GM18907 (cell line): Measurements from ENCODE around the gene KRT79.

Experiments
- ATAC-seq: cut with Tn5 transposase; IDR thresholded peaks from one replicate; pipeline ENCODE4 v1.9.1; 2021; ENCODE audit warnings: mild to moderate bottlenecking, moderate library complexity; ENCODE audit not compliant: unreplicated experiment

The KRT79 gene

DNA sequence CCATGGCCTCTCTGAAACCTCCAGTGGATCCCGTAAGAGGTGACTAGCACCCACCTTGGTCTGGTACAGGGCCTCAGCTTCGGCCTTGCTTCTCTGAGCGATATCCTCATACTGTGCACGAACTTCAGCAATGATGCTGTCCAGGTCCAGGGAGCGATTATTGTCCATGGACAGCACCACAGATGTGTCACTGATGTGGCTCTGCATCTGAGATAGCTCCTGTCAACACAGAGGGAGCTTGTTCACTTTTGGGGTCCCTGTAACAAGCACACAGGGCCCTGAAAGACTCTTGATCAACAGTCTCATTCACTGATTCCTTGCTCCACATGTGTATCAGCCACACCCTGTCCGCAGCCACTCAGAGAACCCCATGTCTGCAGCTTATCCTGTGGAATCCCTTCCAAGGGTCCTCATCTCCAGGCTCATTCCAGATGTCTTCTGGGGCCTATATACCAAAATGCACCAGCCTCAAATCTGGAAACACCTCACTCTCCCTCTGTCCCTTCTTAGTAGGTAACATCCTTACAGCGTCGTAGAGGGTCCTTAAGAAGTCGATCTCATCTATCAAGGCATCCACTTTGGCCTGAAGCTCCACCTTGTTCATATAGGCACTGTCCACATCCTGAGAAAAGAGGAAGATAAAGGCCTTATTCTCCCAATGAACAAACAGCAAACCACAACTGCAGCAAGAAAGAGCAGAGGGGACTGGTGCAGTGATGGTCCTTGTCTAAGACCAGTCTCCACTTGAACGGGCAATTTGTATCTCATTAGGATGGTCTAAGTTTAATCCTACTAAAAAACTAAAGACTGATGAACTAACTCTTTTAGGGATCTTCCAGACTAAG lies 41.7 kb downstream of the KRT79 start:
- ATAC-seq, result no peak

- no peak for ATAC-seq
These were observed 42.6 kb downstream of the KRT79 start for GRCh38 chr12:52791271-52792184.

- no peak for ATAC-seq
These were observed 43.5 kb downstream of the KRT79 start for GRCh38 chr12:52790427-52791270.

GRCh38 chr12:52789637-52790426 lies 44.3 kb downstream of the KRT79 start:
- no peak for ATAC-seq

DNA sequence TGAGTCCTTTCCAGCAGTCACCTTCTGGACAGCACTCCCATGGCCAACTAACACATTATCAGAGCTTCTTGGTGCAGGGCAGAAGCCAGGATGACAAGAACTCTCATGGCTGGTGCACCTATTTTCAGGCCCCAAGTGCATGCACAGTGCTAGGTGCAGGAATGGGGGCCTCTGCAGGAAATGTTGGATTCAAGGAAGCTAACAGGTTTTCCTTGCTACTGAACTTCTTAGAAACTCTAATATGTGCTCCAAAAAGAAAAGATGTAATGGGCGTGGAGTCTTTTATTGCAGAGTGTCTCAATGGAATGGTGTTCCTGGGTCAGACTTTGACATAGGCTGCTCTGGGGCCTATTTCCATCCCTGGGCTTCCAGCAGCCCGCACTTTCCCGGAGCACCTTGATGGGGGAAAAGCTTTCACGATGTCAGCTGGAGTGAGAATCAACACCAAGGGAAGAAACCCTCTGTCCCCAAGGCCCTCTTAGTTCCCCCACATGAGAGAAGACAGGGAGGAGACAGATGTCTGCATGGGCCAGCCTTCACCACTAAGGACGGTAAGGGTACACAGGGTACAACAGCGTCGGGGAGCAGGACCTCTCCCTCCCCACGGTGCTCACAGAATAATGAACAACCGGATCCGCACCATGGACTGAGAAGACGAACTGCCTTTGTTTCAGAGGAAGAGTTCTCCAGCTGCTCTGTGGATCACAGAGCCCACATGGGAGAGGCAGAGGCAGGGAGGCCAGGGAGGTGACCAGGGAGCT lies 45.1 kb downstream of the KRT79 start:
- ATAC-seq, result no peak

GRCh38 chr12:52788192-52788875 lies 45.8 kb downstream of the KRT79 start:
- no peak for ATAC-seq

DNA sequence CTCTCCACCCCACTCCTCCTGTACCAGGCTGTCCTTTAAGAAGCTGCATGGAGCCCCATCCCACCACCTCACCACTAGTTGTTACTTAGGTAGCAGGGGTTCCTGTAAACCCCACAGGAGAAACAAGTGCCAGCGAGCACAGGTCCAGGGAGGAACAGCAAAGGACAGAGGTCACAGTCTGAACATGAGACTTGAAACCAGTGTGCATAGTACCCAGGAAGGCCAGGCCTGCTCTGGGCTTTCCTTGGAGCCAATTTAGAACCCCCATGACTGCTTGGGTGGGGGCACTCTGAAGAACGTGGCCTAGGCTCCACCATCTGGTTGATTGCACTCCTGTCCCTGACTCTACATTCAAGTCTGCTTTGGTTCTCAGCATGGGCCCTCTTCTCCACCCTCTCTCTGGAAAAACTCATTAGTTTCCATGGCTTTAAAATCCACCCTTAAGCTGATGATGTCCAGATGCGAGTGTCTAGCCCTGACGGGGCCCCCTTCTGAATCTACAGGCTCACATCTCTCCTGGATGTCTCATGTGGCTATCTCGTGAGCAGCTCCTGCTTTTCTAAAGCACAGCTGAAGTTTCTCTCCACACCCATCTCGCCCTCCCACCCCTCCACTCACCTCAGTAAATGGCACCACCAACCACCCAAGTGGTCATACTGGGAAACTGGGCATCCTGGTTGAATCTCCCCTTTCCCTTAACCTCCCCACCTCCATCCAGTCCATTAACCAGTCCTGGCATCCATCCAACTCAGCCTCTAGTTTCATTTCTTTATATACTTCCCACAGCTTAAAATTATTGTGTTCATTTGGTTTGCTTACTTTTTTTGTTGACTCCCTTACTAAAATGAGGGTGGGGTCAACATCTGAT lies 46.6 kb downstream of the KRT79 start:
- ATAC-seq, result no peak

GRCh38 chr12:52784909-52785308 lies 49.2 kb downstream of the KRT79 start:
- no peak for ATAC-seq

DNA sequence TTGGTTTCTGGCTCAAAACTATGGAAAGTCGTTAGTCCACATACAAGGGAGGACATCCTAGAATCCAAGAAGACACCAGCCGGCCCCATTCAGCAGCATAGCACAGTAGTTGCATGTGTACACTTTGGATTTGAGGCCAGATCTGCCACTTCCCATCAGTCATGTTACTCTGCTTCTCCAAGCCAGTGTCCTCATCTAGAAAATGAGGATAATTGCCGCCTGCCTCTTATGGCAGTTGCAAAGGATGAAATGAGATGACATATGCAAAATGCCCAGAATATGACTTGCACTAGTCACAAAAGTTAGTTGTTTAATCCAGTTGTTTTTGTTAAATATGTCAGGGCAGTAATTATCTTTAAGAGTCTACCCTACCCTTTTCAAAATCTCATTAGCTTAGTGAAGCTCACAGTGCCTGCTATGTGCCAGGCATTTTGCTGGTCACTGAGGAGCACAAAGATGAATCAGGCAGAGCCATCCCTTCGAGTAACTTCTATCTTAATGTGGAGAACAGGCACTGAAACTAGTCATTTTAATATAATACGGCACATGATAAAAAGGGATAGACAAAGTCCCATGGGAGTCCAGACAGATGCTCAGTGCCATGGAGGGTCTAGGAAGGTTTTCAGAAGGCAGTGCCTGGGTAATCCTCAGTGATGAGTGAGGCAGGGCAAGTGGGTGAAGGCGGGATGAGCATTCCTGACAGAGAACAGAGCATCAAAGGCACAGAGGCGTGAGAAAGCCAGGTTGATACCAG lies 50.4 kb downstream of the KRT79 start:
- no peak for ATAC-seq

DNA sequence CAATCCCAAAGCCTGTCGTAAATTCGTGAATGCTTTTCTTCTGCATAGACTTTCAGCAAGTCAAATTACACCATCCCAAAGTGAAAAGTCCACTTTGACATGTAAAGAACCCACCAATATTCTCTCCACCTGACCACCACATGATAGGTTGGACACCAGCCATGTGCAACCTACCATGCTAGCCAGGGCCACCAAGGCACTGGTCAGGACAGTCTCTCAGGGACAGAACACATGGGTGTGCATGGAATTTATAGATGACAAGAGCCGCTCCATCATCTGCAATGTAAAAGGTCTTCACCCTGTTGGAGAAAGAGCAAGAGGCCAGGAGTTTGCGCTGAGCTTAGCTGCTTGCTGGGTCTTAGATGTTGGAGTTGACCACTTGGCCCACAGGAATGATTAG lies 51.6 kb downstream of the KRT79 start:
- ATAC-seq, result no peak

DNA sequence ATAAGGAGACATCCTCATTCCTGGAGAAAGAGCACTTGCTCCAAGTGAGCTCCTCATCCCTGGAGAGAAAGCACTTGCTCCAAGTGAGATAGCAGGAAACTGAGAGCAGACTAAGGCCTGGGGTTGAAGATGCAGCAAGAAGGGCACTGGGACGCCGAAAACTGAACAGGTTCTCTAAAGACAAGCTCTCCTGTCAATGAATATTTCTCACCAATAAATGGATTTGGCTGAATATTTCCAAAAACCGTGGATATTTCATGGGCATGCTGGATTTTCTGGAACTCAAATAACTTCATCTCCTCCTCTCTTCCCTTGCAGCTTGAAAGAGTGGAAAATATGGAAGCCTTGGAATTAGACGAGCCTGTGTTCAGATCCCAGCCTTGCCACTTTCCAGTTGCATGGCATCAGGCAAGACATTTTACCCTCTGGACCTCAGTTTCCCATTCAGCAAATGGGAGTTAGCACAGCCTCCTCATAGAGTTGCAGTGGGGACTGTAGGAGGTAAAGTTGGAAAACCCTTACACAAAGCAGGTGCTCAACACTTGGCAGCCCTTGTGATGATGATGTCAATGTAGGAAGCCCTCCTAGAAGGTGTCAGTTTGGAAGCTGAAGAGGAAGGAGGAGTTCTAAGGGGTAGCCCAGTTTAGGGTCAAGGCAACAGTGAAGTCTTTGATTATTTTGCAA lies 52.6 kb downstream of the KRT79 start:
- no peak for ATAC-seq

DNA sequence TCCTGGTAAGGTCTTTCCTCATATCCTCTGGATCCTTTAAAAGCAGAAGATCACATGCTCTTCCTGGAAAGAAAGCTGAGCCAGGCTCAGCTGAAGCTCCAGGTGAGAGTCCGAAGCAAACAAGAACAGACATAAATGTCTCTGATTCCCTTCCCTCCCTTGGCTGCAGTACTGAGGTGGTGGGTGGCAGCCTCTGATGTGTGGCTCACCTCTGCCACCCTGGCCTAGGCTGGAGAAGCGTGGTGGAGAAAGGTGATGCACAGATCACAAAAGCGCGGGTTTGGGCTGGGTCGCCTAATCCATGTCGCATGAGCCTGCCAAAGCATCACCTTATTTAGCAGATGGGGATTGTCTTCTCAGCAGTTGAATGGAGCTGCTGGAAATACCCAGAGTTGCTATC lies 54.2 kb downstream of the KRT79 start:
- no peak for ATAC-seq

- ATAC-seq, result no peak
These were observed 55.3 kb downstream of the KRT79 start for GRCh38 chr12:52778833-52779232.

DNA sequence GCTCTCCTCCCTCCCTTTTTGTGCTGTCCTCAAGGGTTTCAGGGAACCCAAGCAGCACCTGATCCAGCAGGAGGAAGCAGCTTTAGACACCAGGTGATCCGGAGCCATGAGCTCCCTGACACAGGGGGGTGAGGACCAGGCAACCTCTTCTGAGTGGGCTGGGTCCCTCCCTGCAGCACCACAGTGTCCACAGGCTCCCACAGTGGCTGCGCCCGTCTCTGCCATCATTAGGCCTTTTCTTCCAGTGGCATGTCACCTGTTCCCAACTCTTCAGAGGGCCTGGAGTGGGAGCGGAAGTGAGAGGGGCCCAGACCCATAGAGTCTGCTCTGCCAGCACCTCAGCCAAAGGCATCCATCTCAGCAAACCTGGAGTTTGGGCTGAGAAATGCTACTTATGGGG lies 56.5 kb downstream of the KRT79 start:
- ATAC-seq, result no peak

- ATAC-seq, result no peak
These were observed 57.2 kb downstream of the KRT79 start, which contains the start of gene KRT76 for GRCh38 chr12:52776913-52777395. Gene KRT76, minus strand, starts transcription at chr12:52777345. Its CDS starts 54 bp downstream, at chr12:52777291.

DNA sequence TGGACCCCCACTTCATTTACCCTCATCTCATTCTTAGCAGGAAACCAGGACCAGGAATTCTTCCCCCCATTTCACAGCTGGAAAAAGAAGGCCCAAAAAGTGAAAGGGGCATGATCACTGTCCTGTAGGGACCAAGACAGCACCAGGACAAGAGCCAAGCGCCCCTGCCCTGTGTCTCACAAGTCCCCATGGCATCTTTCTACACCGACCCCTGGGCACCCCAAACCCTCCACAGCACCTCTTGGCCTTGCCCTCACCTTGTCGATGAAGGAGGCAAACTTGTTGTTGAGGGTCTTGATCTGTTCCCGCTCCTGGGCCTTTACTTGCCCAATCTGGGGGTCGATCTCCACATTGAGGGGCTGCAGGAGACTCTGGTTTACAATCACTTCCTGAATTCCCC lies 57.7 kb downstream of the KRT79 start:
- no peak for ATAC-seq
